ENCODE results near the gene KRT2.

KRT2 gene

DNA sequence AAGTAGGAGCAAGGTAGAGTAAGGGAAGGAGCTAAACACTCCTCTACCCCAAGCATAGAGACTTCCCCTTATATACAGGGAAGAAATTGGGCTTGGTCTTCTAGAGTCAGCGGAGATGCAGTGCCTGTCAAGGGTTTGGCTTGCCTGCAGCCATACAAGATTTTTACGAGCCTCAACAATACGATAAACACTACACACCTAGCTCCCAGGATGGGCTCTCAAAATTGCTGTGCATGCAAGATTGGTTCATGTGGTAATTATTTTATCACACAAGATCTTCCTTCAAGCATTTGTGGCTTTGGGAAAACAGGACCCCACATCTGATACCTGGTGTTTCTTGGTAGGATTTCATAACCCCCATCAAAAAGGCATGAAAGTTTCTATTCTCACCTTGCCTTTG is 28.4 kb upstream of the KRT2 start, which contains the start of gene KRT1:
TSS of gene KRT1 (minus strand) at position 45 of the 400 bp plus-strand sequence. CDS start 59 bp downstream, outside the sequence.
- TF ChIP-seq, protein P1, sequence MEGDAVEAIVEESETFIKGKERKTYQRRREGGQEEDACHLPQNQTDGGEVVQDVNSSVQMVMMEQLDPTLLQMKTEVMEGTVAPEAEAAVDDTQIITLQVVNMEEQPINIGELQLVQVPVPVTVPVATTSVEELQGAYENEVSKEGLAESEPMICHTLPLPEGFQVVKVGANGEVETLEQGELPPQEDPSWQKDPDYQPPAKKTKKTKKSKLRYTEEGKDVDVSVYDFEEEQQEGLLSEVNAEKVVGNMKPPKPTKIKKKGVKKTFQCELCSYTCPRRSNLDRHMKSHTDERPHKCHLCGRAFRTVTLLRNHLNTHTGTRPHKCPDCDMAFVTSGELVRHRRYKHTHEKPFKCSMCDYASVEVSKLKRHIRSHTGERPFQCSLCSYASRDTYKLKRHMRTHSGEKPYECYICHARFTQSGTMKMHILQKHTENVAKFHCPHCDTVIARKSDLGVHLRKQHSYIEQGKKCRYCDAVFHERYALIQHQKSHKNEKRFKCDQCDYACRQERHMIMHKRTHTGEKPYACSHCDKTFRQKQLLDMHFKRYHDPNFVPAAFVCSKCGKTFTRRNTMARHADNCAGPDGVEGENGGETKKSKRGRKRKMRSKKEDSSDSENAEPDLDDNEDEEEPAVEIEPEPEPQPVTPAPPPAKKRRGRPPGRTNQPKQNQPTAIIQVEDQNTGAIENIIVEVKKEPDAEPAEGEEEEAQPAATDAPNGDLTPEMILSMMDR (IDR thresholded peaks at IDR 0.05; ENCODE audit: insufficient read depth, low read length, poor library complexity, severe bottlenecking) = no peak
- Histone ChIP-seq H3K4me3 (replicated peaks; ENCODE audit: low read depth, low read length) (no peak within 1 kb of the TSS), H3K27me3 (replicated peaks; ENCODE audit: control insufficient read depth, insufficient read depth, low read length) (peaks cover under 1% of the 10 kb centered on the region), H3K36me3 (ENCODE audit: control insufficient read depth, insufficient read depth, low read length) (no peaks in the 10 kb centered on the region)
- no peak for DNase-seq (ENCODE audit: extremely low read depth, insufficient read length)

DNA sequence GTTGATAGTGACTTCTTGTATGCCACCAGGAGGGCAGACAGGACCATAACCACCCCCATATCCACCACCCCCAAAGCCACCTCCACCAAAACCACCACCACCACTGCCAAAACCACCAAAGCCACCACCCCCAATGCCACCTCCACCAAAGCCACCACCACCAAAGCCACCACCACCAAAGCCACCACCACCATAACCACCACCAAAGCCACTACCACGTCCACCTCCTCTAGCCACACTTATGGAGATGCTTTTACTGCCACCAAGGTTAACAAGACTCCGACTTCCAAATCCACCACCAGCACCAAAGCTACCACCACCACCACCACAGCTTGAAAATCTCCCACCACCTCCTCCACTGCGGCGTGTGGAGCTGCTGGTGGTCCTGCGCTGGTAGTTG is 27.9 kb upstream of the KRT2 start:
- no peaks in the 10 kb centered on the region; the same call in none of the 2 replicates for H3K27me3 ChIP-seq (replicated peaks; ENCODE audit: control insufficient read depth, insufficient read depth, low read length)
- H3K4me3 ChIP-seq (replicated peaks; ENCODE audit: low read depth, low read length) = no peak overlapping the region
- DNase-seq (ENCODE audit: extremely low read depth, insufficient read length) = no peak

GRCh38 chr12:52677671-52678070 is 25.7 kb upstream of the KRT2 start:
- DNase-seq (ENCODE audit: extremely low read depth, insufficient read length) = no peak
- TF ChIP-seq, protein P1 (IDR thresholded peaks at IDR 0.05; ENCODE audit: insufficient read depth, low read length, poor library complexity, severe bottlenecking) = no peak
- H3K27me3 ChIP-seq (replicated peaks; ENCODE audit: control insufficient read depth, insufficient read depth, low read length) = no peaks in the 10 kb centered on the region; the same call in 1 of the 2 replicates
- no peaks in the 10 kb centered on the region for H3K36me3 ChIP-seq (ENCODE audit: control insufficient read depth, insufficient read depth, low read length)
- no peak overlapping the region for H3K4me3 ChIP-seq (replicated peaks; ENCODE audit: low read depth, low read length)

More for the DNA sequence above, 27.9 kb upstream of the KRT2 start:
- TF ChIP-seq, protein P1 (IDR thresholded peaks at IDR 0.05; ENCODE audit: insufficient read depth, low read length, poor library complexity, severe bottlenecking) = no peak
- H3K36me3 ChIP-seq (ENCODE audit: control insufficient read depth, insufficient read depth, low read length) = no peaks in the 10 kb centered on the region

DNA sequence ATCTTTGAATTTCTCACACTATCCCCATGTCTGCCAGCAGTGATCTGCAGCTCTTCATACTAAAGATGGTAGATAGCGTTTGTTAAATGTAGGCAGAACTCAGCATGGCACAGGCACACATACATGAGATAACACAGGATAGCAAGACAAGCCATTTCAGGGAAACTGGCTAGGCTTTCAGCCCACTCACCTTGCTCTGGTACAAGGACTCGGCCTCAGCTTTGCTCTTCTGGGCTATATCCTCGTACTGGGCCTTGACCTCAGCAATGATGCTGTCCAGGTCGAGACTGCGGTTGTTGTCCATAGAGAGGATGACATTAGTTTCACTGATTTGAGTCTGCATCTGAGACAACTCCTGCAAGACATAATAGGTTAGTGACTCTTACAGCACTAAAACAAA is 25.1 kb upstream of the KRT2 start:
- H3K36me3 ChIP-seq (ENCODE audit: control insufficient read depth, insufficient read depth, low read length) = no peaks in the 10 kb centered on the region
- H3K4me3 ChIP-seq (replicated peaks; ENCODE audit: low read depth, low read length) = no peak overlapping the region
- DNase-seq (ENCODE audit: extremely low read depth, insufficient read length) = no peak
- H3K27me3 ChIP-seq (replicated peaks; ENCODE audit: control insufficient read depth, insufficient read depth, low read length) = no peaks in the 10 kb centered on the region
- TF ChIP-seq, protein P1 (IDR thresholded peaks at IDR 0.05; ENCODE audit: insufficient read depth, low read length, poor library complexity, severe bottlenecking) = no peak

- DNase-seq (ENCODE audit: extremely low read depth, insufficient read length) = no peak
- H3K27me3 ChIP-seq (replicated peaks; ENCODE audit: control insufficient read depth, insufficient read depth, low read length) = no peaks in the 10 kb centered on the region
- TF ChIP-seq, protein P1 (IDR thresholded peaks at IDR 0.05; ENCODE audit: insufficient read depth, low read length, poor library complexity, severe bottlenecking) = no peak
- H3K36me3 ChIP-seq (ENCODE audit: control insufficient read depth, insufficient read depth, low read length) = no peaks in the 10 kb centered on the region
- no peak overlapping the region for H3K4me3 ChIP-seq (replicated peaks; ENCODE audit: low read depth, low read length)
Measured at GRCh38 chr12:52676163-52676562, 24.2 kb upstream of the KRT2 start.

DNA sequence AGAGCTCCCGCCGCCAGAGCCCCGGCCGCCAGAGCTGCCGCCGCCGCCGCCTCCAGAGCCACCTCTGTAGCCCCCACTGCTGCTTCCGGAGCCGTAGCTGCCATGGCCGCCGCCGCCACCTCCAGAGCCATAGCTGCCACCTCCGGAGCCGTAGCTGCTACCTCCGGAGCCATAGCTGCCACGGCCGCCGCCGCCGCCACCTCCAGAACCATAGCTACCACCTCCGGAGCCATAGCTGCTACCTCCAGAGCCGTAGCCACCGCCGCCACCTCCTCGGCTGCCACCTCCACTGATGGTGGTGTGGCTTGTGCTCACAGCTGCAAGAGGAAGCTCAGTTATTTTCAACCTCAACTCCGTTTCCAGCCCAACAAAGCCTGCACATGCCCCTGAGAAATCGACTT is 23.3 kb upstream of the KRT2 start:
- no peak for DNase-seq (ENCODE audit: extremely low read depth, insufficient read length)
- TF ChIP-seq, protein P1 (IDR thresholded peaks at IDR 0.05; ENCODE audit: insufficient read depth, low read length, poor library complexity, severe bottlenecking) = no peak
- no peaks in the 10 kb centered on the region for H3K36me3 ChIP-seq (ENCODE audit: control insufficient read depth, insufficient read depth, low read length)
- no peaks in the 10 kb centered on the region for H3K27me3 ChIP-seq (replicated peaks; ENCODE audit: control insufficient read depth, insufficient read depth, low read length)
- no peak overlapping the region for H3K4me3 ChIP-seq (replicated peaks; ENCODE audit: low read depth, low read length)
